K562 (cell line): ENCODE results near the gene FMNL3. TPM values are rescaled to one million over a fixed set of nuclear protein-coding genes. Genes with fewer than 3 reads are reported as not detected.
A peak's percentile ranks its signal among the peaks of the same experiment; 100 is the strongest.
"Not testable (repeated sequence)": the region's sequence is repeated elsewhere in the genome, so short reads cannot be mapped to it uniquely, and the experiment has no call there.

ENCODE experiments used
- ATAC-seq: fragments of 200-7000 bp; cut with Tn5 transposase; 3 replicates; pipeline ENCODE4 v1.9.1; 2020; ENCODE audit warnings: moderate library complexity
- BruUV-seq: library from RNA; stranded (reverse); fragments of 400-500 nt; replicated peaks from 2 replicates; lab custom pipeline; 2021; lab: Mats Ljungman, UMichigan
- CTCF ChIA-PET: fragments of 300-600 bp; formaldehyde crosslinking; extraction: SDS; loops from one replicate; lab custom pipeline; 2021; ENCODE audit warnings: low intra/inter-chr PET ratio; lab: Yijun Ruan, JAX
- POLR2A ChIA-PET: fragments of 300-600, 350-650 bp; sonication (Branson Sonifier 250); formaldehyde crosslinking; extraction: SDS; loops from one replicate; lab custom pipeline; 2021; ENCODE audit warnings: antibody characterized with exemption, inconsistent platforms; lab: Yijun Ruan, JAX
- DNase-seq, 4 experiments: peaks; one replicate each; pipeline versions ENCODE4 v3.0.0 to v3.0.0-alpha.2; 2011 to 2018; ENCODE audit warnings: low spot score in 3 of 4, mixed read lengths in 3 of 4; ENCODE audit errors: extremely low read depth in 1 of 4
- FAIRE-seq: peaks from 2 replicates; lab custom pipeline; 2011; peaks lifted over from hg19 to GRCh38; lab: Jason Lieb, UNC
- H2AFZ ChIP-seq: 2 replicates; pipeline ENCODE4 v1.6.0; 2011; ENCODE audit warnings: low read depth, low read length, control low read depth, inconsistent platforms
- H3K27ac ChIP-seq: fragments of 200-600 bp; 3 replicates; pipeline ENCODE4 v1.8.0; 2011; ENCODE audit warnings: low read depth, mild to moderate bottlenecking, control low read depth, inconsistent platforms, low read length, moderate library complexity, mixed read lengths; ENCODE audit errors: extremely low read depth
- H3K27me3 ChIP-seq, 2 experiments: fragments of 300-600 bp in 1 of 2; 2 replicates in 1 of 2; 3 replicates in 1 of 2; pipeline versions ENCODE4 v1.6.0 to v1.8.0; 2011; ENCODE audit warnings: inconsistent platforms in 2 of 2, low read length in 2 of 2, mild to moderate bottlenecking in 1 of 2, mixed read lengths in 1 of 2, moderate library complexity in 1 of 2; ENCODE audit not compliant: control insufficient read depth in 2 of 2, insufficient read depth in 2 of 2
- H3K36me3 ChIP-seq: fragments of 300-600 bp; 3 replicates; pipeline ENCODE4 v1.8.0; 2011; ENCODE audit warnings: mild to moderate bottlenecking, low read length, inconsistent platforms; ENCODE audit not compliant: control insufficient read depth, insufficient read depth
- H3K4me1 ChIP-seq, 2 experiments: fragments of 200-600 bp in 1 of 2; replicated peaks in 1 of 2; 2 replicates in 1 of 2; 3 replicates in 1 of 2; pipeline versions ENCODE4 v1.5.1 to v1.8.0; 2011; ENCODE audit warnings: inconsistent platforms in 2 of 2, low read length in 2 of 2, mild to moderate bottlenecking in 1 of 2, mixed read lengths in 1 of 2, moderate library complexity in 1 of 2; ENCODE audit not compliant: control insufficient read depth in 2 of 2, insufficient read depth in 2 of 2
- H3K4me2 ChIP-seq: 2 replicates; pipeline ENCODE4 v1.6.1; 2011; ENCODE audit warnings: low read length, control low read depth, inconsistent platforms, mixed read lengths; ENCODE audit not compliant: insufficient read depth
- H3K4me3 ChIP-seq: fragments of 200-600 bp; sonication (generic), shearing (Covaris generic); 2 replicates; pipeline ENCODE4 v1.5.1; 2016; ENCODE audit warnings: control low read depth, inconsistent platforms
- H3K79me2 ChIP-seq: fragments of 200-600 bp; 3 replicates; pipeline ENCODE4 v1.8.0; 2011; ENCODE audit warnings: low read length, inconsistent platforms; ENCODE audit not compliant: control insufficient read depth, insufficient read depth
- H3K9ac ChIP-seq, 2 experiments: 2 replicates each; pipeline versions ENCODE4 v1.6.0 to v1.6.1; 2011; ENCODE audit warnings: low read depth in 2 of 2, low read length in 2 of 2, control low read depth in 1 of 2, inconsistent platforms in 1 of 2, mild to moderate bottlenecking in 1 of 2, mixed read lengths in 1 of 2; ENCODE audit not compliant: insufficient read depth in 1 of 2
- H3K9me1 ChIP-seq: one replicate; pipeline ENCODE4 v1.6.0; 2011; ENCODE audit warnings: inconsistent platforms, mild to moderate bottlenecking, low read length, moderate library complexity; ENCODE audit not compliant: control insufficient read depth, insufficient read depth
- H3K9me3 ChIP-seq: replicated peaks from 2 replicates; pipeline ENCODE4 v1.5.1; 2011; ENCODE audit warnings: low read depth, low read length, inconsistent platforms; ENCODE audit not compliant: control insufficient read depth, insufficient read depth
- H4K20me1 ChIP-seq: replicated peaks from 2 replicates; pipeline ENCODE4 v1.6.1; 2011; ENCODE audit warnings: low read length, inconsistent platforms, mixed read lengths; ENCODE audit not compliant: control insufficient read depth, insufficient read depth
- CTCF ChIP-seq, 3 experiments: IDR thresholded peaks in 2 of 3; conservative IDR thresholded peaks in 1 of 3; 2 replicates each; pipeline ENCODE4 v1.5.1; 2011 to 2012; ENCODE audit warnings: low read length in 3 of 3, mild to moderate bottlenecking in 3 of 3, control low read depth in 2 of 3, improper control_type of control experiment in 1 of 3, inconsistent platforms in 1 of 3, low read depth in 1 of 3, mixed read lengths in 1 of 3, moderate library complexity in 1 of 3; ENCODE audit not compliant: insufficient read depth in 2 of 3
- LCOR ChIP-seq: sonication (generic); formaldehyde crosslinking; IDR thresholded peaks from 2 replicates; pipeline ENCODE4 v1.8.0; 2022; ENCODE audit warnings: mild to moderate bottlenecking, missing genetic modification reagents
- WGBS: fragments of 100-300 bp; shearing (Covaris generic); methylation state at CpG from one replicate; pipeline ENCODE4 v1.1.6; 2016; ENCODE audit warnings: low coverage, mixed read lengths; ENCODE audit not compliant: insufficient coverage; ENCODE audit errors: missing lambda C conversion rate; 5-methylcytosine and 5-hydroxymethylcytosine counted together
- in situ Hi-C: fragments of 300-500 bp; cut with MboI; formaldehyde crosslinking; loops from 4 replicates; pipeline ENCODE4 v1.15.0; 2018; ENCODE audit warnings: inconsistent platforms, mixed read lengths
- intact Hi-C: fragments of 100-400 bp; cut with micrococcal nuclease; formaldehyde crosslinking; loops from 2 replicates; pipeline ENCODE4 v1.14.2; 2022
- polyA plus RNA-seq, 8 experiments: library from polyadenylated mRNA; depleted of rRNA in 4 of 8; stranded (reverse) in 5 of 8; unstranded in 3 of 8; fragments of >200 nt; fragmentation: Nextera tagmentation in 2 of 8; fragmentation: Illumina TruSeq in 1 of 8; extraction: Ambion mirVana in 2 of 8; extraction: Trizol in 1 of 8; gene quantifications; 2 replicates each; pipeline versions ENCODE4 v1.2.1 to v1.2.3, GENCODE V29; 2011 to 2014; ENCODE audit warnings: inconsistent platforms in 1 of 8, missing spikeins in 1 of 8
- total RNA-seq, 7 experiments: library from RNA; depleted of rRNA in 6 of 7; stranded (reverse); fragments of >200 nt in 6 of 7; fragmentation: Illumina TruSeq in 2 of 7; extraction: Trizol in 2 of 7; gene quantifications; 2 replicates each; pipeline versions ENCODE4 v1.2.1 to v1.2.3, GENCODE V29; 2011 to 2021; ENCODE audit warnings: low replicate concordance in 1 of 7

The FMNL3 gene
- total and polyA plus RNA-seq, 9 of the 15 experiments (the other 6 are each of a cell fraction or from before 2014, with no cell fraction given) = 0.49 to 14.4 (median 6.8) TPM

GRCh38 chr12:49720214-49720613 is 13.0 kb upstream of the FMNL3 start:
- Histone ChIP-seq H3K4me1 (no peaks in the 10 kb centered on the region), H3K79me2 (no peaks in the 10 kb centered on the region), H2AFZ (no peak overlapping the region), H3K27ac (no peak overlapping the region), H3K9me1 (no peaks in the 10 kb centered on the region), H3K36me3 (no peaks in the 10 kb centered on the region), H3K9ac (no peak overlapping the region), H3K4me2 (no peak overlapping the region), H3K27me3 (peaks cover 9 to 13% of the 10 kb centered on the region in 2 experiments; a peak in 4 of 5 replicates), H3K9me3 (no peaks in the 10 kb centered on the region), H3K4me3 (no peak overlapping the region), H4K20me1 (no peaks in the 10 kb centered on the region)
- in situ Hi-C loops = no loop called here
- peak; percentile 47; the same call in 1 of the 3 replicates for ATAC-seq
- ChIA-PET POLR2A (interaction anchor here (1.2 kb wide), 1 partner anchor 21 kb away, joined by 3 read pairs; the partner anchor contains the start of gene TMBIM6), CTCF (no interaction called here)
- intact Hi-C loops = no loop called here
- DNase-seq = no peak
- TF ChIP-seq LCOR (CRISPR knock-in tag) = no peak
- peak in 1 of 3 experiments; percentile 16; a peak in 1 of 6 replicates for TF ChIP-seq CTCF (IDR thresholded peaks at IDR 0.05 in 2 of 3, conservative IDR thresholded peaks at IDR 0.05 in 1 of 3; ENCODE audit: insufficient read depth in 2 of 3, low read depth in 1 of 3, low read length in 3 of 3)
- 19% methylated on average over 1 of the region's 1 CpG for WGBS
- no TSS peak for BruUV-seq
- FAIRE-seq = no peak

GRCh38 chr12:49717800-49718199 is 10.6 kb upstream of the FMNL3 start:
- H4K20me1 ChIP-seq, H3K9me1 ChIP-seq, ATAC-seq, in situ Hi-C loops, H3K79me2 ChIP-seq, H3K4me2 ChIP-seq, H3K4me1 ChIP-seq, H3K36me3 ChIP-seq, DNase-seq, H3K9ac ChIP-seq, CTCF ChIA-PET, H3K4me3 ChIP-seq, intact Hi-C loops, H2AFZ ChIP-seq, H3K9me3 ChIP-seq, BruUV-seq, FAIRE-seq, H3K27ac ChIP-seq: not testable (repeated sequence)
- POLR2A ChIA-PET = interaction anchor here (0.9 to 1.7 kb wide), 3 partner anchors 13 to 125 kb away, joined by 3 to 4 read pairs (median 3); partner anchors contain the start of gene BCDIN3D
- H3K27me3 ChIP-seq = peaks cover 9 to 13% of the 10 kb centered on the region in 2 experiments; a peak in 4 of 5 replicates
- 5% methylated on average over 3 of the region's 3 CpGs for WGBS
